HFFc6 (cell line): ENCODE data around the gene HOXA6. TPM values are rescaled to one million over a fixed set of nuclear protein-coding genes. Genes with fewer than 3 reads are reported as not detected.

Source experiments
- DNase-seq: peaks from one replicate; pipeline ENCODE4 v3.0.0-alpha.2; 2018
- H3K27ac Mint-ChIP-seq: 2 replicates; pipeline ENCODE4 v1.8.0; 2020; ENCODE audit warnings: mild to moderate bottlenecking, mixed read lengths
- H3K27me3 Mint-ChIP-seq: 2 replicates; pipeline ENCODE4 v1.8.0; 2021; ENCODE audit warnings: mild to moderate bottlenecking, moderate library complexity, mixed read lengths; ENCODE audit not compliant: insufficient read depth
- H3K36me3 Mint-ChIP-seq: 2 replicates; pipeline ENCODE4 v1.8.0; 2021; ENCODE audit warnings: low read depth, mixed read lengths
- H3K4me1 Mint-ChIP-seq: 2 replicates; pipeline ENCODE4 v1.8.0; 2020; ENCODE audit warnings: low read depth, mixed read lengths
- H3K4me3 Mint-ChIP-seq: 2 replicates; pipeline ENCODE4 v1.8.0; 2020; ENCODE audit warnings: mild to moderate bottlenecking, moderate library complexity, mixed read lengths
- H3K9me3 Mint-ChIP-seq: 2 replicates; pipeline ENCODE4 v1.8.0; 2020; ENCODE audit warnings: mild to moderate bottlenecking, mixed read lengths
- total RNA-seq, 6 experiments: library from RNA; stranded (reverse); fragmentation: NEBNext Ultra II Directional; extraction: Animal tissue kit (Norgen Biotek cat#: 25700); gene quantifications; 2 replicates in 1 of 6; 3 replicates in 5 of 6; pipeline ENCODE4 v1.2.3, GENCODE V29; 2021
- TF ChIP-seq, protein P1 (sequence below): fragments of 200-600 bp; sonication (generic); IDR thresholded peaks from 2 replicates; pipeline ENCODE4 v1.5.0; 2021; ENCODE audit warnings: antibody characterized with exemption, mild to moderate bottlenecking

Gene HOXA6
- total RNA-seq, 6 experiments from 2014 or later, result 2.3 to 3.8 (median 2.8) TPM

DNA sequence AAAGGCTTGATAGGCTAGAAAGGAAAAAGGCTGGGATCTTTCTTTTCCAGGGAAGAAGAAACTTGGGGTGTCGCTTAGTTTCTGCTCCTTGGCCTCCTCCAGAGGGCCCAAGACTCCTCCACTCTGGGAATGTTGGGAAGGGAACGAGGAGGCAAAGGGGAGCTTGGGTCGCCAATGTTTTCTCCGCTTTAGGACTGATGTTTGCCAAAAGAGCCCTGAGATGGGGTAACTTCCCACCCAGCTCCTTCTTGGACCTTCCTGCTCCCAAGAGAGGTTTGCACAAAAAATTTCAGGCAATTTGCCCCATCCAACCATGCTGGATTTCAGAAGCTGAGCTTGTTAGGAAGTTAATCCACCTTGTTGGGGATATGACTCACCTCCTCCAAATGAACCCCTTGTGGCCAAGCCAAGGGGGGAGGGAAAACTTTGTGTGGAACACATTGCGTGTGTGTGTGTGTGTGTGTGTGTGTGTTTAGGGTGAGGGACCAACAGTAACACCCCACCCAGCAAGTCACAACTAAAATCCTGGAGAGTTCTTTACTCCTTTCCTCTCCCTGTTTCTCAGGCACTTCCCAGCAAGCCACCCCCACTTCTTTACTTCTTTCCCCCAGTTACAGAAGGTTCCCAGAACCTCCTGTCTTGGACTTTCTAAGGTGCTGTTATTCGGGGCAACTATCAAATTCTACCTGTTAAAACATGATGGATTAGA is 36.4 kb downstream of the HOXA6 start:
- no peaks in the 10 kb centered on the region for H3K9me3 Mint-ChIP-seq
- H3K4me1 Mint-ChIP-seq, result peaks cover 39% of the 10 kb centered on the region
- DNase-seq, result no peak
- no peak overlapping the region for H3K27ac Mint-ChIP-seq
- H3K4me3 Mint-ChIP-seq, result peak overlapping the region; percentile 22; the same call in 1 of the 2 replicates
- TF ChIP-seq, protein P1, sequence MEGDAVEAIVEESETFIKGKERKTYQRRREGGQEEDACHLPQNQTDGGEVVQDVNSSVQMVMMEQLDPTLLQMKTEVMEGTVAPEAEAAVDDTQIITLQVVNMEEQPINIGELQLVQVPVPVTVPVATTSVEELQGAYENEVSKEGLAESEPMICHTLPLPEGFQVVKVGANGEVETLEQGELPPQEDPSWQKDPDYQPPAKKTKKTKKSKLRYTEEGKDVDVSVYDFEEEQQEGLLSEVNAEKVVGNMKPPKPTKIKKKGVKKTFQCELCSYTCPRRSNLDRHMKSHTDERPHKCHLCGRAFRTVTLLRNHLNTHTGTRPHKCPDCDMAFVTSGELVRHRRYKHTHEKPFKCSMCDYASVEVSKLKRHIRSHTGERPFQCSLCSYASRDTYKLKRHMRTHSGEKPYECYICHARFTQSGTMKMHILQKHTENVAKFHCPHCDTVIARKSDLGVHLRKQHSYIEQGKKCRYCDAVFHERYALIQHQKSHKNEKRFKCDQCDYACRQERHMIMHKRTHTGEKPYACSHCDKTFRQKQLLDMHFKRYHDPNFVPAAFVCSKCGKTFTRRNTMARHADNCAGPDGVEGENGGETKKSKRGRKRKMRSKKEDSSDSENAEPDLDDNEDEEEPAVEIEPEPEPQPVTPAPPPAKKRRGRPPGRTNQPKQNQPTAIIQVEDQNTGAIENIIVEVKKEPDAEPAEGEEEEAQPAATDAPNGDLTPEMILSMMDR, result no peak
- H3K36me3 Mint-ChIP-seq, result peaks cover 8% of the 10 kb centered on the region; the same call in 1 of the 2 replicates
- peaks cover 12% of the 10 kb centered on the region for H3K27me3 Mint-ChIP-seq

DNA sequence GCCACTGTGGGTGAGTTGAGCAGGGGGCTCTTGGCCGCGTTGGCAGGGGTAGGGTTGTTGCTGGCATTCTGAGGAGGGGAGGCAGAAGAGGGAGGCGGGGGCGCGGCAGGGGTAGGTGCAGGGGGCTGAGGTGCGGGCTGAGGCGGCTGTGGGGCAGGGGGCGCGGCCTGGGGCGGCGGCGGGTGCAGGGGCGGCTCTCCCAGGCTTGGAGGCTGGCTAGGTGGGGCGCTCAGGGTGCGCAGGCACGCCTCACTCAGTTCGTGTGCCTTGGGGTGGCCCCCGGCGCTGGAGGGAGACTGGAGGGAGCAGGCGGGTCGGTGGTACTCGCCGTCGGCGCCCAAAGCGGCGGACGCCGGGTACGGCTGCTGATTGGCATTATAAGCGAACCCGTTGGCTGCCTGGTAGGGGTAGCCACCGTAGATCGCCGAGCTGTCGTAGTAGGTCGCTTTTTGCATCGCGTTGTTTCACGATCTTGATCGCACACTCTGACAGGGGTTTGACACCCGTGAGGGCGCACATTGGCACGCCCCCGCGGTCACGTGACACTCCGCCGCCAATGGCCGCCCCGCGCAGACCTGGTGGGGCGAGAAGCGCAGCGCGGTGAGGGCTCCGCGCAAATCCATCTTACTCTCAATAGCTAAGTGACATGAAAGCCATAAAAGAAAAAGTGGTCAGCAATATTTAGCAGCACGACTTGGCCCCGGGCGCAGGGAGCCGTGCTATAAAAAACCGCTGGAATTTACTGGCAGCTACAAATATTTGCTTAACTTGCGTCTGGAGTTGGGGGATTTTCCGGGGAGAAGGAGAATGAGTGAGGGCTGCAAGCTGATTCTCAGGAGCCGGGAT is 37.2 kb downstream of the HOXA6 start:
- Mint-ChIP-seq H3K36me3 (peaks cover 8% of the 10 kb centered on the region; the same call in 1 of the 2 replicates), H3K4me1 (peaks cover 42% of the 10 kb centered on the region), H3K27ac (no peak overlapping the region), H3K4me3 (peak overlapping the region; percentile 22; the same call in 1 of the 2 replicates), H3K9me3 (no peaks in the 10 kb centered on the region), H3K27me3 (peaks cover 8% of the 10 kb centered on the region)
- DNase-seq, result peak; percentile 21
- TF ChIP-seq, protein P1, result no peak

DNA sequence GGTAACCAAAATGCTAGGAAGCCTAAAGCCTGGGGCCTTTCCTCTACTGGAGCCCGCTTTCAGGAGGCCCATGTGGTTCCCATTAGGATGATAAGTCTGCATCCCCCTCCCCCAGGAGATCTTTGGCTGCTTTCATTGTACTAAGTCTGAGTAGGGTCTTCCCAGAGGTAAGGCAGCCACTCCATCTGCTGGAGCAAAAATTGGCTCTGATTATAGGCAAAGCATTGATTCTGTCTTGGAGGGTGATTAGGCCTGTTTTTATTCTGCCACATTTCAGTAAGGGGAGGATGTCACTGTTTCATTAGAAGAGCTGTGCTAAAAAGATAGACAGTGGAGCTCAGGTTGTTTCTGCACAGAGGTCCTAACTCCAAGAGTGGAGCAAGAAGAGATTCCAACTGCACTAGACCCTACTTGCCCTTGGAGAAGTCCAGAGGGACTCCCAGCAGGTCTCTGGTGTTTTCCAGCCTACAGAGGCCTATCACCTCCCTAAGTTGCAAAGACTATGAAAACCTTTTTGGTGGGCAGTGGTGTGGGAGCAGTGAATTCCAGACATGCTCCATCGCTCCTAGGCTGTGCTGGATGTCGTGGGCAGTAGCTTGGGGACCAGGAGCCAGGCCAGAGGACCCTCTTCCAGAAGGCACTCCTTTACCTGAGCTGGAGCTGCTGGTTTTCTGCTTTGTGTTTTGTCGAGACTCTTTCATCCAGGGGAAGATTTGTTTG is 37.9 kb downstream of the HOXA6 start:
- Mint-ChIP-seq H3K4me1 (peaks cover 34% of the 10 kb centered on the region), H3K36me3 (peaks cover 8% of the 10 kb centered on the region; the same call in 1 of the 2 replicates), H3K4me3 (no peak overlapping the region), H3K9me3 (no peaks in the 10 kb centered on the region), H3K27ac (no peak overlapping the region), H3K27me3 (peaks cover 13% of the 10 kb centered on the region)
- DNase-seq, result no peak
- TF ChIP-seq, protein P1, result no peak

DNA sequence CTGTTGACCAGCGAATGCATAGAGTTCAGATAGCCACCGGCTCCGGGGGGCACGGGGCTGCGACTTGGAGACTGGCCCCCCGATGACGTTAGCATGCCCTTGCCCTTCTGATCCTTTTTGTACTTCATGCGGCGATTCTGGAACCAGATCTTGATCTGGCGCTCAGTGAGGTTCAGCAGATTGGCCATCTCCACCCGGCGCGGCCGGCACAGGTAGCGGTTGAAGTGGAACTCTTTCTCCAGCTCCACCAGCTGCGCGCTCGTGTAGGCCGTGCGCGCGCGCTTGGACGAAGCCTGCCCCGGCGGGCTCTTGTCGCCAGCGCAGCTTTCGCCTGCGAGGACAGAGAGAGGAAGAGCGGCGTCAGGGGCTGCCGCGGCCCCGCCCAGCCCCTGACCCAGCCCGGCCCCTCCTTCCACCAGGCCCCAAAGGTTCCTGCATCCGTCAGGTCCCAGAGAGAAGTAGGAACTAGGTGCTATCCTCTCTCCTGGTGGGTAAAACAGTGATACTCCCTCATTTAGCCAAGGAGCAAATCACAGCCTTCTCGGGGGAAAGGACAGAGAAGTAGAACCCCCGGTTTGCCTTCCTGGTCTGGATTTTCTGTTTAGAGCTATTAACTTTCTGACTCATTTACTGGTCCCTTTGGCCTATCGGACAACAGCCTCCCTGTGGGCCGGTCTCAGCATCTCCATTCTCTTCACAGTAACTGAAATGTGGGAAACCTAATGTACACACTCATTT is 39.0 kb downstream of the HOXA6 start:
- no peak overlapping the region for H3K27ac Mint-ChIP-seq
- DNase-seq, result no peak
- peaks cover 23% of the 10 kb centered on the region for H3K27me3 Mint-ChIP-seq
- TF ChIP-seq, protein P1, result no peak
- H3K4me1 Mint-ChIP-seq, result peaks cover 34% of the 10 kb centered on the region
- peaks cover 13% of the 10 kb centered on the region for H3K36me3 Mint-ChIP-seq
- H3K4me3 Mint-ChIP-seq, result no peak overlapping the region
- H3K9me3 Mint-ChIP-seq, result no peaks in the 10 kb centered on the region
